Measurements from ENCODE around the gene MIEN1. TPM values are rescaled to one million over a fixed set of nuclear protein-coding genes. Genes with fewer than 3 reads are reported as not detected.

Gene MIEN1
- total RNA-seq, 1 donor from 2014 or later, result 95.7 TPM

- DNase-seq (ENCODE audit: low read depth), result peak; percentile 49
- no peak for TF ChIP-seq CTCF (conservative IDR thresholded peaks at IDR 0.05; ENCODE audit: low read depth, low read length)
- H3K4me3 ChIP-seq (ENCODE audit: low read depth, low read length), result peak within 1 kb of the TSS; percentile 69
Observed at GRCh38 chr17:39687546-39688474, 42.5 kb downstream of the MIEN1 start, which contains the start of gene PGAP3. TSS of gene PGAP3 (minus strand) at chr17:39688057. CDS start at chr17:39688014, 43 bp downstream.

GRCh38 chr17:39687101-39687545 is 43.2 kb downstream of the MIEN1 start:
- no peak for DNase-seq (ENCODE audit: low read depth)
- no peak for TF ChIP-seq CTCF (conservative IDR thresholded peaks at IDR 0.05; ENCODE audit: low read depth, low read length)
- peak overlapping the region; percentile 69 for H3K4me3 ChIP-seq (ENCODE audit: low read depth, low read length)

DNA sequence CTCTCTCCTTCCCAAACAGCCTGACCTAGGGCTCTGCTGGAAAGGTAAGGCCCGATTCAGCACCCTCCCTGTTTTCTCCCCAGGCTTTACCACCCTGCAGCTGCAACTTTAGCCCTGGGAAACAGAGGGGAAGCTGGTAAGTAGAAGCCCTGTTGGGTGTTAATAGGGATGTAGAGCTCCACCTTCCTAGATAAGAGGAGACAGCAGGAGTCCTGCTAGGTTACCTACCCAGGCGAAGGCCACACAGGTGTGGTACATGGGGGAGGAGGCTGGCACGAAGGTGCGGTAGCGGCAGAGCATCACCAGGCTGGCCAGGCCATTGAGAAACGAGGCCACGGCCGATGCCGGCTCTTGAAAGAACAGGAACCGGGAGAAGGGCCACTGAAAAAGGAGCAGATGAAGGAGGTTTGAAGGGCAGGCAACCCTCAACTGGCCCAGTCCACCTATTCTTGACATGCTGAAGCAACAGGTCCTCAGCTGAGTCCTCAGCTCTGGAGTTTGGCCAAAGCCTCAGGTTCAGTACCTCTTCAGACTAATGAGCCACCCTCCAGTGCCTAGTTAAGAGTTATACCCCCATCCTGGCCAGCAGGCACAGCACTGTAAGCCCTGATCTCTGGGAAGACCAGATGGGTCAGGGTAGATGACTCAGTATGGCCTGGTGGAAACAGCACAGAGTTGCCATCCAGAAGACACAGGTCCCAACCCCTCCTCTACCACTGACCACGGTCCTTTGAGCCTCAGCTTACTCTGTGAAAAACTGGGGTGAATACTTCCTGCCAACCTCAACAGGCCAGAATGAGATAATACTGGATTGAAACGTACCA is 45.8 kb downstream of the MIEN1 start:
- no peak for DNase-seq (ENCODE audit: low read depth)
- H3K4me3 ChIP-seq (ENCODE audit: low read depth, low read length), result no peak overlapping the region
- no peak for TF ChIP-seq CTCF (conservative IDR thresholded peaks at IDR 0.05; ENCODE audit: low read depth, low read length)

DNA sequence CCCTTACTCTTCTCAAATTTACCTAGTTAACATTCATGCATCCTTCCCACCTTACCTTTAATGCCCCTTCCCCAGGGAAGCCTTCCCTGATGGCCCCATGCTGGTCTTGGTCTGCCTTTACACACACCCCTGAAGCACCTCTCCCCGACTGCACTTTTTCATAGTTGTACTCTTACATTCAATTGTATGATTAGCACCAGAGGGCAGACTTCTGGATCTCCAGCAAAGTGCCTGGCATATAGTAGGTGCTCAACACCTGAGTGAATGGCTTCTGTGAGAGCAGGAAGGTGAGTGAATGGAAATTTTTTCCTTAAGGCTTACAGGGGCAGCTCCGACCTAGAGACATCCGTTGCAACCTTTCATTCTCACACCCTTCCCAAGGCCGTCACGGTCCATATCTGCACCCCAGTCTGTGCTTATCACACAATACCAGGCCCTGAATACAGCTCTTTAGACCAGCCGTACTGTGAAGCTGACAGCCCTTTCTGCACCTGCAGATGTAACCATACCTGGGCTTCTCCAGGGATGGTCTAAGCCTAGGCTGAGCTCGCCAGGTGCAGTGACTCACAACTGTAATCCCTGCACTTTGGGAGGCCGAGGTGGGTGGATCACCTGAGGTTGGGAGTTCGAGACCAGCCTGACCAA is 46.9 kb downstream of the MIEN1 start:
- no peak for TF ChIP-seq CTCF (conservative IDR thresholded peaks at IDR 0.05; ENCODE audit: low read depth, low read length)
- H3K4me3 ChIP-seq (ENCODE audit: low read depth, low read length), result no peak overlapping the region
- DNase-seq (ENCODE audit: low read depth), result no peak

DNA sequence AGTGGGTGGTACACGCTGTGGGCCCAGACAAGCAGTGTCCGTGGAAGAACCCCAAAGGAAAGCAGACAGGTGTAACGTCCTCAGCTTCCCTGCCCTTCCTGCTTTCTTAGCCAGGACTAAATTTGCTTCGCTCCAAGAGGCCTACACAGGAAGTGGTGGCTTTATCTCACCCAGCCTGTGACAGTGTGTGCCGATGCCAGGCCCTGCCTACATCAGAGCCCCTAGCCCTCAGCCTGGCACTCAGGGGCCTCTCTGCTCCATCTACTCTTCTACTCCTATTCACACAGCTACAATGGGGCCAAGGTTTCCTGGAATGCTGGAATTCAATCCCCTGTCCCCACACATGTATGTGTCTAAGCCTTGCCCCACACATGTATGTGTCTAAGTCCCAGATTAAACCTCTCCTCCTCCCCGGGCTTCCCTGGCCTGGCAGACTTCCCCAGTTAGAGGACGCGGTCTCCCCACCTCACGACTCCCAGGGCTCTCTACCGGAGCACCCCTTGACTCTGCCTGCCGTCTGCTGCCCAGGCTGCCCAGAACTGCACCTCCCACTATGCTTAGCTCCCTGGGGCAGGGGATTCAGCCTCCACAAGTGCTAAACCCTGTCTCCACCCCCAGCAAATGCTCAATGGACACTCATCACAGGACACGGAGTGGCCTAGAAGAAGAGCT is 50.7 kb downstream of the MIEN1 start:
- H3K4me3 ChIP-seq (ENCODE audit: low read depth, low read length), result no peak overlapping the region
- no peak for DNase-seq (ENCODE audit: low read depth)
- no peak for TF ChIP-seq CTCF (conservative IDR thresholded peaks at IDR 0.05; ENCODE audit: low read depth, low read length)

Other genes with a start within 250 kb of the MIEN1 start
- gene NEUROD2, start 122.6 kb downstream of the MIEN1 start, total RNA-seq, result not detected in 2 replicates
- not detected in 2 replicates for gene PPP1R1B, start 103.6 kb downstream of the MIEN1 start, total RNA-seq
- gene STARD3, start 93.4 kb downstream of the MIEN1 start, total RNA-seq, result 34.0 and 40.7 TPM in 2 replicates
- gene TCAP, start 65.2 kb downstream of the MIEN1 start, total RNA-seq, result 0.07 TPM in 1 of 2 replicates, not detected in the other
- not detected in 2 replicates for gene PNMT, start 62.1 kb downstream of the MIEN1 start, total RNA-seq
- 6.1 and 11.2 TPM in 2 replicates for gene PGAP3, start 42.5 kb downstream of the MIEN1 start, total RNA-seq
- gene ERBB2, start 30.5 kb downstream of the MIEN1 start, total RNA-seq, result 29.4 and 53.3 TPM in 2 replicates
- 20.1 and 42.0 TPM in 2 replicates for gene GRB7, start 7.4 kb upstream of the MIEN1 start, total RNA-seq
- gene IKZF3, start 133.8 kb upstream of the MIEN1 start, total RNA-seq, result 0.07 TPM in 1 of 2 replicates, not detected in the other
- not detected in 2 replicates for gene ZPBP2, start 137.7 kb upstream of the MIEN1 start, total RNA-seq
- 3.2 and 3.3 TPM in 2 replicates for gene GSDMB, start 188.1 kb upstream of the MIEN1 start, total RNA-seq
- 23.3 and 35.6 TPM in 2 replicates for gene ORMDL3, start 197.1 kb upstream of the MIEN1 start, total RNA-seq
- not detected in 2 replicates for gene LRRC3C, start 197.2 kb upstream of the MIEN1 start, total RNA-seq
- gene GSDMA, start 232.5 kb upstream of the MIEN1 start, total RNA-seq, result 0.23 TPM in 1 of 2 replicates, not detected in the other

Measured in epithelial cell of proximal tubule (primary cell).